ENCODE results near the gene TBKBP1.

The TBKBP1 gene

GRCh38 chr17:47717979-47718621 lies 24.1 kb downstream of the TBKBP1 start:
- DNase-seq (ENCODE audit: low spot score): no peak
- TF ChIP-seq CTCF (IDR thresholded peaks at IDR 0.05; ENCODE audit: borderline replicate concordance, control extremely low read depth, extremely low read depth, insufficient read depth, missing control alignments): no peak
- in situ Hi-C loops (cut with MboI; ENCODE audit: low sequenced_read_pairs, unreplicated experiment): no loop called here

- in situ Hi-C loops (cut with MboI; ENCODE audit: low sequenced_read_pairs, unreplicated experiment): no loop called here
- TF ChIP-seq CTCF (IDR thresholded peaks at IDR 0.05; ENCODE audit: borderline replicate concordance, control extremely low read depth, extremely low read depth, insufficient read depth, missing control alignments): no peak
- DNase-seq (ENCODE audit: low spot score): no peak
Measured at GRCh38 chr17:47718634-47719405, 24.9 kb downstream of the TBKBP1 start.

GRCh38 chr17:47719411-47720152 lies 25.6 kb downstream of the TBKBP1 start:
- no peak for DNase-seq (ENCODE audit: low spot score)
- in situ Hi-C loops (cut with MboI; ENCODE audit: low sequenced_read_pairs, unreplicated experiment): no loop called here
- no peak for TF ChIP-seq CTCF (IDR thresholded peaks at IDR 0.05; ENCODE audit: borderline replicate concordance, control extremely low read depth, extremely low read depth, insufficient read depth, missing control alignments)

- in situ Hi-C loops (cut with MboI; ENCODE audit: low sequenced_read_pairs, unreplicated experiment): no loop called here
- TF ChIP-seq CTCF (IDR thresholded peaks at IDR 0.05; ENCODE audit: borderline replicate concordance, control extremely low read depth, extremely low read depth, insufficient read depth, missing control alignments): no peak
- DNase-seq (ENCODE audit: low spot score): no peak
Measured at GRCh38 chr17:47720196-47720595, 26.2 kb downstream of the TBKBP1 start.

- in situ Hi-C loops (cut with MboI; ENCODE audit: low sequenced_read_pairs, unreplicated experiment): no loop called here
- TF ChIP-seq CTCF (IDR thresholded peaks at IDR 0.05; ENCODE audit: borderline replicate concordance, control extremely low read depth, extremely low read depth, insufficient read depth, missing control alignments): no peak
- peak; percentile 77 for DNase-seq (ENCODE audit: low spot score)
Measured at GRCh38 chr17:47720754-47721533, 27.0 kb downstream of the TBKBP1 start.

- TF ChIP-seq CTCF (IDR thresholded peaks at IDR 0.05; ENCODE audit: borderline replicate concordance, control extremely low read depth, extremely low read depth, insufficient read depth, missing control alignments): no peak
- in situ Hi-C loops (cut with MboI; ENCODE audit: low sequenced_read_pairs, unreplicated experiment): no loop called here
- no peak for DNase-seq (ENCODE audit: low spot score)
Measured at GRCh38 chr17:47721725-47722124, 27.8 kb downstream of the TBKBP1 start.

Measured in GM13976 (cell line).